HG03342 (cell line): Measurements from ENCODE around the gene CMKLR1.

Experiments used
- ATAC-seq: cut with Tn5 transposase; IDR thresholded peaks from one replicate; pipeline ENCODE4 v1.9.1; 2021; ENCODE audit warnings: mild to moderate bottlenecking, moderate library complexity; ENCODE audit not compliant: unreplicated experiment

CMKLR1 gene

DNA sequence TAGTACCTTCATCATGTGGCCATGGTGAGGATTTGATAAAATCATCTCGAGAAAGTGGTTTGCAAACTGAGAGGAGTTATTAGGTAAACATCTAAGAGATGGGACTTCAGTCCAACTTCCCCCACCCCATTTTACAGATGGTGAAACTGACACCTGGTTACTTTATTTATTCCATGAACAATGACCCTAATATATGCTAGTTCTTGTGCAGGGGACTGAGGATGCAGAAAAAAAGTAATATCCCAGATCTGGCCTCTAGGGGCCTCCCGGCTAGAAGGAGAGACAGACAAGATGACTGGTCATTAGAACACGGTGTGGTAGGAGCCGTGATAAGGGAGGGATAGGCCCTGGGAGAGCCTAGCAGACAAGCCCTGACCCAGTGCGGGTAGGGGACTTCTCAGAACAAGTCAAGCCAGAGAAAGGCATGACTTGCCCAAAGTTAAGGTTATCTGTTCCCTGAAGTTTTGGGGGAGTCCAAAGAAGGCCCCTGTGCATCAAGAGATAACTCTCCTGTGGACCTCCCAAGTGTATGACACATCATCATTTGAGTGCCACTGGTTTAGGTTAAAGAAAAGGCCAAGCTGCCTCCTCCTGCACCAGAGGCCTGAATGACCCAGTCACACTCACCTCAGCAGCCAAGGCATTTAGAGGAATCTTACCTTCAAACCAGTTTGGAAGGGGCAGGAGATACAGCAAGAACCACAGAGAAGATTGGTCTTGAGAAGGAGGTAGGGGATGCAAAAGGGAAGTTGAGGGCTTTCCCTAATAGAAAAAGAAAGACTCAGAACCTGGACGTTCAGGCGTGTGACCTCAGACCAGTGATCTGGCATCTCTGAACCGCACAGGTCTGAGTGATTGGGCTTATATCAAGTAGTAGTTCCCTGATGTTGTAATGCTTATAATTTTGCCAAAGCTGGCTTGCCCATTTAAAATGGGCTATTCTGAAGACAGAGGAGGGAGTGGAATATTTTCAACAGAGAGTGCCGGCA, 1.6 kb downstream of the CMKLR1 start:
- ATAC-seq, result no peak

- ATAC-seq, result peak; percentile 55
Measured at GRCh38 chr12:108335349-108336119, 3.6 kb downstream of the CMKLR1 start.

GRCh38 chr12:108333898-108334699, 5.0 kb downstream of the CMKLR1 start:
- no peak for ATAC-seq

DNA sequence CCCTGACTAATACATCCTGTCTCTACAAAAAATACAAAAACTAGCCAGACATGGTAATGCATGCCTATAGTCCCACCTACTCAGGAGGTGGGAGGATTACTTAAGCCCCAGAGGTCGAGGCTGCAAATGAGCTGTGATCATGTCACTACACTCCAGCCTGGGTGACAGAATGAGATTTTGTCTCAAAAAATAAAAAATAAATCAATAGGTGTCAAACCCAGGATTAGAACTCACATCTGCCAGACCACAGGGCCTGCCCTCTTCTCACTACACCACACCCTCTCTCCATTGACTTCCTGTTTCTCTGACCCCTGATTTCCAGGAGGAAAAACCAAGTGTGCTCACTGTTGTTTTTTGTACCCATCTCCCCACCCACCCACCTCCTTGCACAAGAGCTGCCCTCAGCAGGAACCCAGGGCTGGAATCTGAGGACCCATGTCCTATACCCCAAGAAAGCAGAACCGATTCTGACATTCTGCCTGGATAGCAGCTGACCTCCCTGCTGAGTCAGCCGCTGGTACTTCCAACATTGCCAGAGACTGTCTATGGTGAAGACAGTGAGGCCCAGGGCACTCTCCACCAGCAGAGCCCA, 6.2 kb downstream of the CMKLR1 start:
- no peak for ATAC-seq

GRCh38 chr12:108328420-108328819, 10.7 kb downstream of the CMKLR1 start:
- ATAC-seq, result no peak

GRCh38 chr12:108327621-108328344, 11.3 kb downstream of the CMKLR1 start:
- ATAC-seq, result no peak

DNA sequence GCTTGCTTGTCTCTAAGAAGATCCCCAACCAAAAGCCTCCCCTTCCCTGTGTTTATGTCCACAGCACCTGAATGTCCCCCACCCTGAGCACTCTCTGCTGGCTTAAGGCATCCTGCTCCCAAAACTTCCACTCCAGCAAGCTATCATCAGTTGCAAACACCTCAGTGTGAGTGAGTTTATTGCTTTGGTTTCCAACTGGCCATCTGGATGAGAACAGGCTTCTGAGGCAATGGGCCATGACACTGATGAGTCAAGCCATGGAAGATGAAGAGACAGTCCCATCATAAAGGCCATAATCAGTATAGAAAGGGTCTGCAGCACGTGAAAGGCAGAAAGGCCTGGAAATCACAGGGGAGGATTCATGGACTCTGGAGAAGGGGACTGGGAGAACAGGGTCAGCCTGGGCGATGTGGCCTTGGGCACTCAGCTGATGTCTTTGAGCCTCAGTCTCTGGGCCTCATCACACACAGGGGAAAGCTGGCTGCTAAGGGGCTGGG, 12.8 kb downstream of the CMKLR1 start:
- no peak for ATAC-seq

- ATAC-seq, result no peak
Measured at GRCh38 chr12:108325549-108325948, 13.6 kb downstream of the CMKLR1 start.

- ATAC-seq, result no peak
Measured at GRCh38 chr12:108325018-108325358, 14.1 kb downstream of the CMKLR1 start.

GRCh38 chr12:108324351-108325017, 14.6 kb downstream of the CMKLR1 start:
- no peak for ATAC-seq

GRCh38 chr12:108323581-108323980, 15.5 kb downstream of the CMKLR1 start:
- no peak for ATAC-seq

DNA sequence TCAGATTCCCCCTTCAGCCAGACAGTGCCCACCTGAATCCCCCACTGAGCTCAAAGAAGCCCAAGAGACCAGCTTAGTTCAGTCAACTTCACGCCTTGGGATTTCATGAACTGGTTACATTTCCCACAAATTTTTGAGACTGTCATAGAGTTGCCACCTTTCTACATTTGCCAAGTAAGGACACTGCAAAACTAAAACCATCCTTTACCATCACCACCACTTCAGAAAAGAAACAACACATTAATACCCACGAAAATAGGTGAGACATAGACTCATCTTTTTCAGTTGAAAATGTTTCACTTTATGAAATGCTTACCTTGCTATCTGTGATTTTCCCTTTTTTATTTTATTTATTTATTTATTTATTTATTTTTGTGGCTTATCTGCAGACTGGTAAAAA, 16.1 kb downstream of the CMKLR1 start:
- no peak for ATAC-seq

GRCh38 chr12:108321688-108322087, 17.4 kb downstream of the CMKLR1 start:
- ATAC-seq, result no peak

GRCh38 chr12:108320507-108321293, 18.4 kb downstream of the CMKLR1 start:
- ATAC-seq, result peak; percentile 78

- no peak for ATAC-seq
Measured at GRCh38 chr12:108319277-108320234, 19.6 kb downstream of the CMKLR1 start.

- ATAC-seq, result no peak
Measured at GRCh38 chr12:108318472-108319275, 20.4 kb downstream of the CMKLR1 start.
